ENCODE measurements around the gene CLDN10.
"Not testable (repeated sequence)": the region's sequence is repeated elsewhere in the genome, so short reads cannot be mapped to it uniquely, and the experiment has no call there.

Gene CLDN10

DNA sequence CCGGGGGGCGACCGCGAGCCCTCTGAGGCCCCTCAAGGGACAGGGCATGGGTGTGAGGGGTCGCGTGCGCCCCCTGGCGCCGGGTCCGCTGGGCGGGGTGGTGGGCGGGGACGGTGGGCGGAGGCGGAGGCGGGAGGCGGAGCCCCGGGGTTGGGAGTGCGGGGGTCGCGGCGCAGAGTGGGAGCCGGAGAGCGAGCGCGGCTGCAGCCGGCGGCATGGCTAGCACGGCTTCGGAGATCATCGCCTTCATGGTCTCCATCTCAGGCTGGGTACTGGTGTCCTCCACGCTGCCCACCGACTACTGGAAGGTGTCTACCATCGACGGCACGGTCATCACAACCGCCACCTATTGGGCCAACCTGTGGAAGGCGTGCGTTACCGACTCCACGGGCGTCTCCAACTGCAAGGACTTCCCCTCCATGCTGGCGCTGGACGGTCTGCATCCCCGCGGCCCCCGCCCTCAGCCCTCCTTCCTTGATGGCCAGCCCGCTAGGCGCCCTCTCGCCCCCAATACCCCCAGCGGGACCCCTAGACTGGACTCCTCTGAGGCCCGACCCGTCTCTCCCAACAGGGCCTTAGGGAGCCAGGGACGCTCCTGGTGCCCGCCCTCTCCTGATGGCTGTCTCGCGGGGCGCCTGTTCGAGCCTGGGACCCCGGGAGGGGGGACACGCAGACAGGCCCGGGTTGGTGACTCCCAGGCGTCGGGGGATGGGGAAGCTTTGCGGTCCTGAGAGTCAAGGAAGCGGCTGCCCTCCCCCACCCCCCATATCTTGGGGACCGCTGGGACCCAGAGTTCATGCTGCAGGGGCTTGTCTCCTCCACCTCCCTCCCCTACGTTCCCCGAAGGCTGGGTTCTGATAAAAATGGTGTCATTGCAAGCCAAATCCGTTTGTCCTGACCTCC is at the start of gene CLDN10:
CLDN10 (plus strand) TSS at position 182 of the 903 bp plus-strand sequence; CDS start at position 216, 34 bp downstream.
- DNase-seq = no peak

GRCh38 chr13:95503662-95504061 is 48.9 kb upstream of the CLDN10 start:
- DNase-seq = no peak

DNA sequence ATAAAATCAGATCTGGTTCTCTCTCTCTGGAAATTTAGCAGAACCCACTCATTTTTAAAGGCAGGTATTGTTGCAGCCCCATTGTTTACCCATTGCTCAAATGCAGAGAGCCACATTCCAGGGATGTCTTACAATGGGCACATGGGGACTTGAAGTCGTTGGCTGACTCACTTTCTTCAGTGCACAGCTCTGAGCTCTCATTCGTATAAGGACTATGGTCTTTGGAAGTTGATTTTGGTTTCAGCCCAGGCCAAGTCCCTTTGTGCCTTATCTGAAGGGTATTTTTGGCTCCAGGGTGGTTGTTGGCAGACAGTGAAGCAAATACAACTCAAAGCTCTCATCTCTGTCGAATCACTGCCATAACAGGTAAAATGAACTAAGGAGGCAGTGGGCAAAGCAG is 47.3 kb upstream of the CLDN10 start:
- no peak for DNase-seq

DNA sequence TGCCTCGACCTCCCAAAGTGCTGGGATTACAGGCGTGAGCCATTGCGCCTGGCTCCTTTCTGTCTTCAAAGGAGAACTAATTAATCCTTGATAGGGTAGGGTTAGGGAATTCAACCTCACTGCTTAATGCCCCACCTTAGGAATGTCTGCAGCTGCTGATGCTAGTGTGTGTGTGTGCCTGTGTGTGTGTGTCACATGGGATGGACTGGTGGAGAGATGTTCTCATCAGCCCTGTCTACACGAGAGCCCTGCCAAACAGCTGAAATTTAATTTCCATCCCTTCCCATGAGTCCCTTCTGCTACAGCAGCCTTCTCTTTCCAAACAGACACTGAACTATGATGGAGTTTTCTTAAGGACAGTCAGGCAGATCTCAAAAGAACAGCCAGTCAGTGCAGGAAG is 46.5 kb upstream of the CLDN10 start:
- DNase-seq = no peak

- DNase-seq = no peak
Observed at GRCh38 chr13:95507991-95508390, 44.5 kb upstream of the CLDN10 start.

DNA sequence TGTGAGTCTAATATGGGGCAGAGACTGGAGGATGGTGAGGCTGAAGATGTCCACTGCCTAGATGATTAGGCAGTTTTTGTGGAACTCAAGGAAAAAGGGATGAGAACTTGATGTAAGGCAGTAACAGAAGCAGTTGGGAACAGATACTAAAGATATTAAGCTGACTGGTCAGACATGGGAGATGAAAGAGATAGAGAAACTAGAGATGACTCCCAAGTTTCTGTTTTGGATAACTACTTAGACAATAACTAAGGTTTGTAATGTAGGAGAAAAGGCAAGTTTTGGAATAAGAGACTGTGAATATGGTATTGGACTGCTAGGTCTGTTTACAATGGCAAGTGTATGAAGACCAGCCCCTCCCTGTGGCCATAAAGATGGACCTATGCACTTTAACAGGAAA is 43.5 kb upstream of the CLDN10 start:
- no peak for DNase-seq

DNA sequence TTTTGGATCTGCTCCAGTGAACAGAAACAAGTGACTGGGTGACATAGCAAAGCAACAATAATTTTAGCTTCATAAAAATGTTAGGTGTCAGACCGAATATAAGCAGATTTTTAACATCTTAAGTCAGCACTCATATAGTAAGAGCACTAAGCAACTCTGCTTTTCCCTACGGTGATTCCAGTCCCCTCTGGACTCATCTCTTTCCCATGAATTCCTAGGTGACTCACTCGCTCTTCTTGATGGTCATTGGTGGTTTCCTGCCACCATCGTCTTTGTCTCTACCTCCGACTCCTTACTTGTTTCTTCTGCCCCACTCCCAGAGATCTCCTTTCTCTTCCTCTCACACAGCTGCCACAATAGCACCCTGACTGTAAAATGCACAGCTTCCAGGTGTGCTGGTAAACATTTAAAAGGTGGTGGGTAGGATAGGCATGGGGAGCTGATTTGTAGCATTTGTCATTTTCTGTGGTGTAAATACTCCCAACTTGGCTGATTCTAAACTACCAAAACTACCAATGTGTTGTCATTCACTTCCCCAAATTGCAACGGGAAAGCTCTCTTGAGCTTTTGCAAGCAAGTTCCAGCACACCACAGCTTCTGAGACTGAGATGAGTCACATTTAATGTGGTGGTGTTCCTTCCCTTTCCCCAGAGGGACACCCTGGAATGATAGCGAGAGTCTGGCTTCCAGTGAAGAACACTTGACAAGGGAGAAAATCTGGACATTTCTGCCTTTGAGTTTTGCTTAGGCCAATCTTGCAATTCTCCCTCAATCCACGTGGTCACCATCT is 42.8 kb upstream of the CLDN10 start:
- DNase-seq = no peak

GRCh38 chr13:95510950-95511349 is 41.6 kb upstream of the CLDN10 start:
- DNase-seq = no peak

DNA sequence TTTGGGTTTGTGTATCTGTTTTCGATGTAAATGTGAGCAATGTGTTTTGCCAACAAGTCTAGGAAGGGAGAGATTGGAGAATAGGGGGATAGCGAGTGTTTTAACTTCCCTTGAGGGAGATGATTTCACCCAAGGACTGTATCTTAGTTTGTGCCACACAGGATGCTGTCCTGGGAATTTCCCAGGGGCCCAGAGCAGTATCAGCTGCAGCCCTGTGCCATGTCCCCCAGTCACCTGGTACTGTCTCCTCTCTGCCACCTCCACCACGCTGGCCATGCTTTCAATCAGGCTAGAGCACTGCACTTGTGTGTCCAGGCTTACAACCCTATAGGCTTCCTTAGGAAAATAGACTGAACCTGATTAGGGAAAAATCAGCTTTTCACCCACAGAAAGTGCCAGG is 40.1 kb upstream of the CLDN10 start:
- DNase-seq = no peak

DNA sequence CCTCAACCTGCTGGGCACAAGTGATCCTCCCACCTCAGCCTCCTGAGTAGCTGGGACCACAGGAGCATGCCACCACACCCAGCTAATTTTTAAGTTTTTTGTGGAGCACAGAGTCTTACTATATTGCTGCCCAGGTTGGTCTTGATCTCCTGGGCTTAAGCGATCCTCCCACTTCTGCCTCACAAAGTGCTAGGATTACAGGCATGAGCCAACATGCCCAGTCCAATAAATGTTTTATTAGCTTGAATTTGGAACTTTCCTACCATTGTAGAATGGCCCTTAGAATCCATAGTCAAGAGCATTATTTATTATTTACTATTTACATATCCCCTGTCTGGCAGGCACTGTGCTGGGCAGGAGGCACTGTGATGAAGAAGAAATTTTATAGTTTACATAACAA is 39.6 kb upstream of the CLDN10 start:
- no peak for DNase-seq

- DNase-seq = not testable (repeated sequence)
Observed at GRCh38 chr13:95515606-95516005, 36.9 kb upstream of the CLDN10 start.

DNA sequence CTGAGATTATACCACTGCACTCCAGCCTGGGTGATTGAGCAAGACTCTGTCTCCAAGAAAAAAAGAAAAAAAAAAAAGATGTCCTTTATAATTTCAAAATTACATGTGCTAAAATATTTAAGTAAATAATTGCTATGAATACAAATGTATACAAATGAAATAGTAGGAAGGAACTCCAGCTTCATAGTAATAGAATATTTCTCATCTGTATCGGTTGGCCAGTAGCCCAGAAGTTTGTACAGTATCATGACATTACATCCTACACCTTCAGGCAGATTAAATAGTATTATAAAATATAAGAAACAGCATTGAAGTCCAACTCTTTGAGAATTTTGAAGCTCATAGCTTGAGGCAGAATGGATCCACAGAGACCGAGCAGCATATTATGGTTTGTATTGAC is 36.5 kb upstream of the CLDN10 start:
- DNase-seq = no peak

DNA sequence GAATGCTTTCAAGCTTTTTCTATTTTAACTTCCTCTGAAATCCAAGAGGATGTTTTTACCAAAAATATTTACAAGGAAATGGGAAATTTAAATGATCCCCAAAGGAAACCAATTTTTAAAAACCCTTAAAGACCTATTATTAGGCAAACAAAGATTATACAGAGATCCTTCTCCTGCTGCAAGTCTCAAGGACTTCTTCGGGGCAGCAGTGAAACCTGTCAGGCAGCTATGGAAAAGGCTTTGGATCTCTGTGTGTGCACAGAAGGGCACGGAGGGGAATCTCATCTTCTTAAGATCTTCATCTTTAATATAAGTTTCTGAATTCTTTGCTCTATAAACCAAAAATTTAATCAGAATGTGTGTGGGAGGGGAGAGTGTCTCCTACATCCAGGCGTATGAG is 36.0 kb upstream of the CLDN10 start:
- DNase-seq = no peak

DNA sequence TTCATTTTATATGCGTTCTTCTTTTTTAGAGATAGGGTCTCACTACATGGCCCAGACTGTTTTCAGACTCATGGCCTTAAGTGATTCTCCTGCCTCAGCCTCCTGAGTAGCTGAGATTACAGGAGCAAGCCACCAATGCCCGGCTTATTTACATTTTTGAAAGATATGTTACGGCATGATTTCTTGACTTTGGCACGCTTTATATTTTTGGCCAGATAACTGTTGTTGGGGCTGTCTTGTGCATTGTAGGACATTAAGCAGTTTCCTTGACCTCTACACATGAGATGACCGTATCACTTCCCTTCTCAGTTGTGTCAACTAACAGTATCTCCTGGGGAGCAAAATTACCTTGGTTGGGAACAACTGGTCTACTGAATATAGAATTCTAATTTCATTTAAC is 28.9 kb upstream of the CLDN10 start:
- no peak for DNase-seq

DNA sequence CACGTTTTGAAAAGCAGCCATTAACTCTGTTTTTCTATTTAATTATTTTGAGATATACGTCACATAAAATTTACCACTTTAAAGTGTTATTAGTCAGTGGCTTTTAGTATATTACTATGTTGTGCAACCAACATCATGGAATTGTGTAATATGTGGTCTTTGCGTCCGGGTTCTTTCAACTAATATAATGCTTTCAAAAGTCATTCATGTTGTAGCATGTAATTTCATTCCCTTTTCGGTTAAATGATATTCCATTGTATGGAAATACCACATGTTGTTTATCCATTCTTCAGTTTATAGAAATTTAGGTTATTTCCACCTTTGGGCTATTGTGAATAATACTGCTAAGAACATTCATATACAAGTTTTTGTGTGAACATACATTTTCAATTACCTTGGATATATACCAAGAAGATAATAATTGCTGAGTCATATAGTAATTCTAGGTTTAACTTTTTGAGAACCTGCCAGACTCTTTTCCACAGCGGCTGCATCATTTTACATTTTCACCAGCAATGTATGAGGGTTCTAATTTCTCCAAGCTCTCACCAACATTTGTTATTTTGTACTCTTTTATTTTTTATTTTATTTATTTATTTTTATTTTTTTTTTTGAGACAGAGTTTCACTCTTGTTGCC is 28.1 kb upstream of the CLDN10 start:
- DNase-seq = no peak

DNA sequence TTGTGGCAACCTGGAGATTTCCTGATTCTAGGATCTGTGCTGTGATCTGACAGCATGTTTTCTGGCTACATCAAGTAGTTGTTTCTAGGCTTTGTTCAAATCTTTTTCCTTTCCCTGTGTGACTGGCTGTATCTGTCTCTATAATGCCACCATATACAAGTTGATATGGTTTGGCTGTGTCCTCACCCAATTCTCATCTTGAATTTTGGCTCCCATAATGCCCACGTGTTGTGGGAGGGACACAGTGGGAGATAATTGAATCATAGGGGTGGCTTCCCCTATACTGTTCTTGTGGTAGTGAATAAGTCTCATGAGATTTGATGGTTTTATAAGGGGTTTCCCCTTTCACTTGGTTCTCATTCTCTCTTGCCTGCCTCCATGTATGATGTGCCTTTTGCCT is 24.6 kb upstream of the CLDN10 start:
- no peak for DNase-seq

DNA sequence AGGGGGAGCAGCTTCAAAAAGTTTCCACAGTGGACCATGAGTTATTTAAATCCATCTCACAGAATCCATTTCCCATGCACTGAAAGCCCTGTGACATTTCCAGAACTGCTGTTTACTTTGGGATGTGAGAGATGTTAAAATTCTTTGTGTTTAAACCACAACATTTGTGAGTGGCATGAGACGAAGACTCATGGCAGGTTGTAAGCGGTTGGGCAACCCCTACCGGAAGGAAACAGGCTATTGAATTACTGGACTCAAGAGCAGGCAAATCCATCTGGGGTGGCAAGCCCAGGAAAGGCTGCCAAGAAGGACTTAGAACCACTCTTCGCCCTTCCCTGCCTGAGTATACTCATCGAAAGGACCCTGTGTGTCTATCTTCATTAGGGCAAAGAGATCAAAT is 22.3 kb upstream of the CLDN10 start:
- no peak for DNase-seq

DNA sequence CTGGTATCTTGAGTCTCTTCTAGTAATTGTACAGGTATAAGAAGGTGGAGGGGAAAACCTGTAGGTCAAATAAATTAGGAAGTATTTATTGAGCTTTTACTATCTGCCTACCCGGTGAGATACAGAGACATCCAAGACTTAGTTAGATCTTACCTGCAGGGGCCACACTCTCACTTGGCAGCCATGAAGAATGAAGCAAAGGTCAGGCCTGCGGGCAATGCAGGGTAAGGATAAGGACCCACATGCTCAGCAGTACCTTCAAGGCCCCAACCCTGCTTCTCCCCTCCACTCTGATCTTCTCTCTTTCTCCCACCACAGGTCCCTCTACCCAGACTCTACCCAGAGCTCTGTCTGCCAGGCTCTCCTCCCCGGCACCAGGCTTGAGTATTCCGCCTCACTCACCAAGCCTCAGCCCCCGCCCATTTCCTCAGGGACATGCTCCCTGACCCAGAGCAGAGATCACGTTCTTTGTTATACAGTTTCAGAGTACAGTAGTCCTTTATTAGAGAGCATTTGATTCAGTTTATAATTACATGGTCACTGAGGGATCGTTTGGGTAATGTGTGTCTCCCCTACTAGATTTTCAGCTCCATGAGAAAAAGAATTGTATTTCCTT is 18.9 kb upstream of the CLDN10 start:
- no peak for DNase-seq

GRCh38 chr13:95535243-95535642 is 17.3 kb upstream of the CLDN10 start:
- no peak for DNase-seq

DNA sequence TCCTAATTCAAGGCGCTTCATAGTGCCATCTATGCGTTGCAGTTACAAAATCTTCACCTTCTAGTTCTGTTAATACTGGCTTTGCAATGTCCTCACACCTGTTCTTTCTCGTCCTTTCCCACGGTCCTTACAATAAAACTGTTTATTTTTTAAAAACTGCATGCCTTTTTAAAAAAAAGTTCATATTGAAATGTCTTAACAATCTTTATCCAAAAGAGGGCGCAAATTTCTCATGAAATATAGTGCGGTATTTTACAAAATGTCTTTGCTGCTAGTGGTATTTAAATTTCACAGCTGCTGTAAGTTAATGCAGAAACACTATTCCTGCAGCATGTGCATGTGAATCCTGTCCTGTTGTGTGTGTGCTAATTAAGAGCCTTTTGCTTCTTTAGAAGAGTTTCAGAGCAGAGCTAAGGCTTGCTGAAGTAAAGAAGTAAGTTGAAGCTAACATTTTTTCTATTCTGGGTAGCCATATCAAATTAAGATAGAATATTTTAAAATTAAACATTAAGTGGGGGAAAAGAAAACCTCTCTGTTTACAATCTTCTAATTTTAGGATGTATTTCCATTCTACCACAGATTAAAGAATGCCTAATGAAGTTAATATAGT is 15.8 kb upstream of the CLDN10 start:
- DNase-seq = no peak

DNA sequence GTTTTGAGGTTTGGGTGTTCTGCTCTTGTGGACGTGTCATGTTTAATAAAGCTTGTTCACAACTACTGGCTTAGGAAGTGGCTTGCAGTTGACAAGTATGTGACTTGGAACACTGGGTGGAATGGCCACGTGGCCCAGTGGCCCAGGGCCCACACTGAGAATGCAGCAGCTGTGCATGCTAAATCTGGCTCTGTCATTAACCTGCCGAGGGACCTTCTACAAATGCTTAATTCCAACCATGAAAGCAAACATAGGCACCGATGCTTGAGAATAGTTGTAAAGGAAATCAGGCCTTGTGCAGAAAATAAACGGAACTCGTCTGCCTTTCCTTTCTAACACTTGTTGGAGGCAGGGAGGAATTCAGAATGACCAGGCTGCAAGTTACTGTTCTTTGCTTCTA is 11.6 kb upstream of the CLDN10 start:
- DNase-seq = no peak

- no peak for DNase-seq
Observed at GRCh38 chr13:95541308-95541707, 11.2 kb upstream of the CLDN10 start.

Data from T1000 (cell line).